IMR-90 (cell line): ENCODE data around the gene SEL1L. TPM values are rescaled to one million over a fixed set of nuclear protein-coding genes. Genes with fewer than 3 reads are reported as not detected.

Experiments
- ATAC-seq: fragments of 200-7000 bp; cut with Tn5 transposase; 2 replicates; pipeline ENCODE4 v1.9.1; 2020; ENCODE audit warnings: low read depth, mild to moderate bottlenecking, moderate library complexity
- BruUV-seq: library from RNA; stranded (reverse); fragments of 400-500 nt; replicated peaks from 2 replicates; lab custom pipeline; 2021; lab: Mats Ljungman, UMichigan
- CTCF ChIA-PET: fragments of 300-600 bp; formaldehyde crosslinking; extraction: SDS; loops from one replicate; lab custom pipeline; 2021; ENCODE audit warnings: antibody characterized with exemption; lab: Yijun Ruan, JAX
- POLR2A ChIA-PET: fragments of 300-600 bp; sonication (Branson Sonifier 250); formaldehyde crosslinking; loops from one replicate; lab custom pipeline; 2022; ENCODE audit warnings: antibody characterized with exemption; ENCODE audit not compliant: unreplicated experiment; lab: Charles Lee
- DNase-seq: peaks from one replicate; pipeline ENCODE4 v3.0.0; 2013
- H2AFZ ChIP-seq: replicated peaks from 2 replicates; pipeline ENCODE3; 2013; ENCODE audit warnings: low read length, mild to moderate bottlenecking; ENCODE audit not compliant: poor library complexity
- H2AK5ac ChIP-seq: 2 replicates; pipeline ENCODE4 v1.6.1; 2013; ENCODE audit warnings: low read depth, low read length, inconsistent platforms
- H2AK9ac ChIP-seq: replicated peaks from 2 replicates; pipeline ENCODE3; 2013; ENCODE audit warnings: mild to moderate bottlenecking, low read depth, low read length, moderate library complexity; ENCODE audit not compliant: poor library complexity
- H2BK120ac ChIP-seq: 2 replicates; pipeline ENCODE4 v1.6.1; 2013; ENCODE audit warnings: low read depth, low read length, inconsistent platforms
- H2BK15ac ChIP-seq: 3 replicates; pipeline ENCODE4 v1.6.1; 2013; ENCODE audit warnings: low read depth, low read length, inconsistent platforms
- H2BK20ac ChIP-seq: 2 replicates; pipeline ENCODE4 v1.6.1; 2013; ENCODE audit warnings: low read depth, mild to moderate bottlenecking, inconsistent platforms, low read length, moderate library complexity
- H2BK5ac ChIP-seq: 2 replicates; pipeline ENCODE4 v1.6.1; 2013; ENCODE audit warnings: mild to moderate bottlenecking, low read depth, low read length, inconsistent platforms; ENCODE audit not compliant: poor library complexity, severe bottlenecking
- H3K14ac ChIP-seq: replicated peaks from 2 replicates; pipeline ENCODE4 v1.6.1; 2013; ENCODE audit warnings: low read depth, low read length, inconsistent platforms
- H3K18ac ChIP-seq: 2 replicates; pipeline ENCODE4 v1.6.1; 2013; ENCODE audit warnings: low read depth, low read length, control low read depth
- H3K23ac ChIP-seq: 2 replicates; pipeline ENCODE4 v1.6.1; 2013; ENCODE audit warnings: low read depth, low read length, inconsistent platforms
- H3K27ac ChIP-seq: 2 replicates; pipeline ENCODE4 v1.5.1; 2013; ENCODE audit warnings: mild to moderate bottlenecking, control low read depth, low read length; ENCODE audit not compliant: insufficient read depth
- H3K27me3 ChIP-seq: 2 replicates; pipeline ENCODE4 v1.6.1; 2013; ENCODE audit warnings: low read length; ENCODE audit not compliant: control insufficient read depth, insufficient read depth
- H3K36me3 ChIP-seq: 2 replicates; pipeline ENCODE4 v1.6.1; 2013; ENCODE audit warnings: low read length, mixed read lengths; ENCODE audit not compliant: control insufficient read depth, insufficient read depth
- H3K4ac ChIP-seq: 2 replicates; pipeline ENCODE4 v1.6.1; 2013; ENCODE audit warnings: low read depth, low read length, inconsistent platforms
- H3K4me1 ChIP-seq: 2 replicates; pipeline ENCODE4 v1.6.1; 2013; ENCODE audit warnings: low read length, mixed read lengths; ENCODE audit not compliant: control insufficient read depth, insufficient read depth
- H3K4me2 ChIP-seq: 2 replicates; pipeline ENCODE4 v1.6.1; 2013; ENCODE audit warnings: low read depth, mild to moderate bottlenecking, control low read depth, low read length, moderate library complexity
- H3K4me3 ChIP-seq: 2 replicates; pipeline ENCODE4 v1.5.1; 2013; ENCODE audit warnings: low read depth, mild to moderate bottlenecking, control low read depth, low read length, moderate library complexity; ENCODE audit not compliant: insufficient read depth
- H3K56ac ChIP-seq: 2 replicates; pipeline ENCODE4 v1.6.1; 2013; ENCODE audit warnings: low read length, inconsistent platforms; ENCODE audit not compliant: insufficient read depth; ENCODE audit errors: extremely low read depth
- H3K79me1 ChIP-seq, 2 experiments: 2 replicates each; pipeline ENCODE4 v1.6.1; 2013; ENCODE audit warnings: low read length in 2 of 2, inconsistent platforms in 1 of 2, low read depth in 1 of 2
- H3K9ac ChIP-seq: 2 replicates; pipeline ENCODE4 v1.6.1; 2013; ENCODE audit warnings: low read depth, low read length, control low read depth
- H3K9me1 ChIP-seq: 2 replicates; pipeline ENCODE4 v1.6.1; 2013; ENCODE audit warnings: low read length, inconsistent platforms; ENCODE audit not compliant: insufficient read depth
- H3K9me3 ChIP-seq: 2 replicates; pipeline ENCODE4 v1.6.1; 2013; ENCODE audit warnings: low read length; ENCODE audit not compliant: control insufficient read depth, insufficient read depth
- H4K20me1 ChIP-seq: 2 replicates; pipeline ENCODE4 v1.6.1; 2013; ENCODE audit warnings: low read length, inconsistent platforms; ENCODE audit not compliant: insufficient read depth
- H4K5ac ChIP-seq: 2 replicates; pipeline ENCODE4 v1.6.1; 2013; ENCODE audit warnings: mild to moderate bottlenecking, low read depth, low read length, control low read depth
- H4K8ac ChIP-seq, 2 experiments: 2 replicates each; pipeline ENCODE4 v1.6.1; 2013; ENCODE audit warnings: low read depth in 2 of 2, low read length in 2 of 2, control low read depth in 1 of 2, inconsistent platforms in 1 of 2
- H4K91ac ChIP-seq: 2 replicates; pipeline ENCODE4 v1.6.1; 2013; ENCODE audit warnings: low read depth, low read length, inconsistent platforms; ENCODE audit not compliant: insufficient read depth
- BHLHE40 ChIP-seq: fragments of 150-350 bp; IDR thresholded peaks from 2 replicates; pipeline ENCODE4 v1.6.1; 2016; ENCODE audit warnings: mild to moderate bottlenecking, low read depth, low read length
- CEBPB ChIP-seq: IDR thresholded peaks from 2 replicates; pipeline ENCODE4 v1.6.1; 2012; ENCODE audit warnings: low read depth, low read length, improper control_type of control experiment
- CHD1 ChIP-seq: IDR thresholded peaks from 2 replicates; pipeline ENCODE4 v1.6.1; 2012; ENCODE audit warnings: low read depth, low read length, improper control_type of control experiment
- CTCF ChIP-seq: conservative IDR thresholded peaks from 2 replicates; pipeline ENCODE4 v1.5.1; 2012; ENCODE audit warnings: mild to moderate bottlenecking, low read depth, low read length, improper control_type of control experiment
- ELK1 ChIP-seq: fragments of 150-350 bp; IDR thresholded peaks from 2 replicates; pipeline ENCODE4 v1.6.1; 2016; ENCODE audit warnings: low read depth, mild to moderate bottlenecking, low read length, moderate library complexity, borderline replicate concordance
- FOS ChIP-seq: fragments of 150-350 bp; IDR thresholded peaks from 2 replicates; pipeline ENCODE4 v1.6.1; 2016; ENCODE audit warnings: low read depth, low read length
- MAFK ChIP-seq: IDR thresholded peaks from 2 replicates; pipeline ENCODE4 v1.6.1; 2012; ENCODE audit warnings: low read depth, low read length, improper control_type of control experiment
- MAZ ChIP-seq: IDR thresholded peaks from 2 replicates; pipeline ENCODE4 v1.6.1; 2012; ENCODE audit warnings: low read depth, mild to moderate bottlenecking, low read length, improper control_type of control experiment, moderate library complexity, borderline replicate concordance
- MXI1 ChIP-seq: IDR thresholded peaks from 2 replicates; pipeline ENCODE4 v1.6.1; 2012; ENCODE audit warnings: low read depth, mild to moderate bottlenecking, low read length, moderate library complexity, borderline replicate concordance
- NFE2L2 ChIP-seq: fragments of 150-350 bp; IDR thresholded peaks from 2 replicates; pipeline ENCODE4 v1.6.1; 2016; ENCODE audit warnings: low read depth, mild to moderate bottlenecking, low read length
- POLR2A ChIP-seq: IDR thresholded peaks from 2 replicates; pipeline ENCODE4 v1.6.1; 2012; ENCODE audit warnings: mild to moderate bottlenecking, low read depth, low read length
- RAD21 ChIP-seq: IDR thresholded peaks from 2 replicates; pipeline ENCODE4 v1.6.1; 2012; ENCODE audit warnings: low read length, improper control_type of control experiment
- RCOR1 ChIP-seq: IDR thresholded peaks from 2 replicates; pipeline ENCODE4 v1.6.1; 2012; ENCODE audit warnings: mild to moderate bottlenecking, low read length, improper control_type of control experiment; ENCODE audit not compliant: insufficient replicate concordance
- RFX5 ChIP-seq: IDR thresholded peaks from 2 replicates; pipeline ENCODE4 v1.8.0; 2012; ENCODE audit warnings: low read depth, mild to moderate bottlenecking, low read length, moderate library complexity
- SMC3 ChIP-seq: fragments of 150-350 bp; IDR thresholded peaks from 2 replicates; pipeline ENCODE4 v1.6.1; 2016; ENCODE audit warnings: low read depth, mild to moderate bottlenecking, antibody characterized with exemption, low read length, moderate library complexity
- WGBS, 2 experiments: methylation state at CpG; one replicate each; pipeline versions ENCODE4 v1.1.5 to v1.1.7; 2013; ENCODE audit warnings: missing lambda C conversion rate in 2 of 2; ENCODE audit not compliant: insufficient read length in 1 of 2; ENCODE audit errors: extremely low coverage in 2 of 2; 5-methylcytosine and 5-hydroxymethylcytosine counted together
- dilution Hi-C: fragments of 300-500 bp; cut with HindIII; formaldehyde crosslinking; loops from one replicate; pipeline ENCODE4 v1.14.3; 2018; ENCODE audit warnings: low sequenced_read_pairs; ENCODE audit not compliant: unreplicated experiment
- in situ Hi-C: fragments of 300-500 bp; cut with MboI; formaldehyde crosslinking; loops from 3 replicates; pipeline ENCODE4 v1.14.3; 2019; ENCODE audit warnings: low sequenced_read_pairs, inconsistent platforms, mixed read lengths
- intact Hi-C: fragments of 100-400 bp; cut with micrococcal nuclease; formaldehyde crosslinking; loops from 2 replicates; pipeline ENCODE4 v1.10.0; 2022
- polyA plus RNA-seq, 3 experiments: library from polyadenylated mRNA; depleted of rRNA; stranded (reverse); fragments of >200 nt; gene quantifications; 2 replicates each; pipeline ENCODE4 v1.2.3, GENCODE V29; 2012; ENCODE audit warnings: low replicate concordance in 1 of 3
- total RNA-seq: library from RNA; depleted of rRNA; stranded (reverse); fragments of >200 nt; gene quantifications from 2 replicates; pipeline ENCODE4 v1.2.3, GENCODE V29; 2012
- TF ChIP-seq, protein P1 (sequence below): fragments of 150-350 bp; IDR thresholded peaks from 2 replicates; pipeline ENCODE4 v1.6.1; 2017; ENCODE audit warnings: mild to moderate bottlenecking, antibody characterized with exemption, low read length, low read depth

Gene SEL1L
- total and polyA plus RNA-seq, 2 of the 4 experiments (the other 2 are of a cell fraction), result 21.0 to 62.4 TPM

DNA sequence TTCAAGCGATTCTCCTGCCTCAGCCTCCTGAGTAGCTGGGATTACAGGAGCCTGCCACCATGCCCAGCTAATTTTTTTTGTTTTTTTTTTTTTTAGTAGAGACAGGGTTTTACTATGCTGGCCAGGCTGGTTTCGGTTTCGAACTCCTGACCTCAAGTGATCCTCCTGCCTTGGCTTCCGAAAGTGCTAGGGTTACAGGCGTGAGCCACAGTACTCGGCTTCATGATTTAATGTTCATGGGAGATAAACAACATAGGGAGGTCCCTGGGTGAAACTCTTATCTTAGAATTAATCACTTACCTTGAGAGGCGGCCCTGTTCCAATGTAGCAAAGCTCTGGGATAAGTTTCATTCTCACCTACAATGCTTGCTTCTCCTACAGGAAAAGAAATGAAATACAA lies 48.3 kb downstream of the SEL1L start:
- no TSS peak for BruUV-seq
- CTCF ChIA-PET, result no interaction called here
- no peak overlapping the region for H4K91ac ChIP-seq
- H3K9me1 ChIP-seq, result no peaks in the 10 kb centered on the region
- peaks cover 35% of the 10 kb centered on the region for H3K36me3 ChIP-seq
- dilution Hi-C loops, result no loop called here
- POLR2A ChIA-PET, result no interaction called here
- H4K8ac ChIP-seq, result no peak overlapping the region
- no peak overlapping the region for H3K9ac ChIP-seq
- no peak overlapping the region for H3K27ac ChIP-seq
- no peak overlapping the region for H3K4ac ChIP-seq
- no peak overlapping the region for H3K4me3 ChIP-seq
- no peaks in the 10 kb centered on the region for H3K9me3 ChIP-seq
- no peaks in the 10 kb centered on the region for H3K4me1 ChIP-seq
- in situ Hi-C loops, result no loop called here
- no peak overlapping the region for H3K23ac ChIP-seq
- no peak overlapping the region for H3K18ac ChIP-seq
- no peak overlapping the region for H2AK9ac ChIP-seq
- no peak overlapping the region for H2BK120ac ChIP-seq
- no peak overlapping the region for H4K5ac ChIP-seq
- DNase-seq (no peak), ATAC-seq (no peak)
- intact Hi-C loops, result no loop called here
- no peak overlapping the region for H2AFZ ChIP-seq
- H3K56ac ChIP-seq, result no peak overlapping the region
- no peak overlapping the region for H2BK20ac ChIP-seq
- no peak for TF ChIP-seq MXI1
- no peak for TF ChIP-seq BHLHE40
- TF ChIP-seq RCOR1, result no peak
- no peak for TF ChIP-seq RFX5
- no peak for TF ChIP-seq MAZ
- no peak for TF ChIP-seq CTCF
- no peak for TF ChIP-seq CEBPB
- no peak for TF ChIP-seq ELK1
- TF ChIP-seq, protein P1, sequence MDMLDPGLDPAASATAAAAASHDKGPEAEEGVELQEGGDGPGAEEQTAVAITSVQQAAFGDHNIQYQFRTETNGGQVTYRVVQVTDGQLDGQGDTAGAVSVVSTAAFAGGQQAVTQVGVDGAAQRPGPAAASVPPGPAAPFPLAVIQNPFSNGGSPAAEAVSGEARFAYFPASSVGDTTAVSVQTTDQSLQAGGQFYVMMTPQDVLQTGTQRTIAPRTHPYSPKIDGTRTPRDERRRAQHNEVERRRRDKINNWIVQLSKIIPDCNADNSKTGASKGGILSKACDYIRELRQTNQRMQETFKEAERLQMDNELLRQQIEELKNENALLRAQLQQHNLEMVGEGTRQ, result no peak
- TF ChIP-seq NFE2L2, result no peak
- TF ChIP-seq MAFK, result no peak
- no peak for TF ChIP-seq FOS
- no peak for TF ChIP-seq RAD21
- no peak for TF ChIP-seq POLR2A
- no peak for TF ChIP-seq SMC3
- no peak for TF ChIP-seq CHD1
- H3K79me1 ChIP-seq, result no peaks in the 10 kb centered on the region
- no peak overlapping the region for H2AK5ac ChIP-seq
- no peaks in the 10 kb centered on the region for H3K27me3 ChIP-seq
- no peak overlapping the region for H3K4me2 ChIP-seq
- no peak overlapping the region for H3K14ac ChIP-seq
- H4K20me1 ChIP-seq, result no peaks in the 10 kb centered on the region
- WGBS, 2 experiments, result 80% methylated on average over 1 of the region's 7 CpGs; no CpG with 5 or more reads in 1 of the 2 experiments
- no peak overlapping the region for H2BK5ac ChIP-seq
- no peak overlapping the region for H2BK15ac ChIP-seq
